CD4-positive, CD25-positive, alpha-beta regulatory T cell (primary cell): Measurements from ENCODE around the gene PRICKLE3. TPM values are rescaled to one million over a fixed set of nuclear protein-coding genes. Genes with fewer than 3 reads are reported as not detected.

ENCODE experiments used
- ATAC-seq, 2 donors: fragments of 150-1000 bp; cut with Tn5 transposase; one replicate each; pipeline ENCODE4 v1.10.0; 2021; ENCODE audit warnings: low read depth in 2 of 2, moderate number of reproducible peaks in 2 of 2, moderate library complexity in 1 of 2
- DNase-seq, 3 donors: peaks; one replicate each; pipeline versions ENCODE4 v3.0.0 to v3.0.0-alpha.2; 2012 to 2022; ENCODE audit warnings: mixed read lengths in 1 of 3
- H3K27ac ChIP-seq: one replicate; pipeline ENCODE4 v1.7.0; 2013; ENCODE audit warnings: mild to moderate bottlenecking, low read length; ENCODE audit not compliant: insufficient read depth, poor library complexity, severe bottlenecking
- H3K27me3 ChIP-seq: one replicate; pipeline ENCODE4 v1.7.0; 2013; ENCODE audit warnings: low read length; ENCODE audit not compliant: control insufficient read depth, insufficient read depth
- H3K36me3 ChIP-seq: one replicate; pipeline ENCODE4 v1.7.0; 2013; ENCODE audit warnings: mild to moderate bottlenecking, low read length, moderate library complexity; ENCODE audit not compliant: control insufficient read depth, insufficient read depth
- H3K4me1 ChIP-seq: 2 replicates; pipeline ENCODE4 v1.7.0; 2013; ENCODE audit warnings: mild to moderate bottlenecking, low read length; ENCODE audit not compliant: insufficient read depth, control insufficient read depth, poor library complexity, severe bottlenecking
- H3K4me3 ChIP-seq: one replicate; pipeline ENCODE4 v1.7.0; 2013; ENCODE audit warnings: low read depth, mild to moderate bottlenecking, low read length, moderate library complexity
- H3K9me3 ChIP-seq, 2 experiments: 1 replicate in 1 of 2; 2 replicates in 1 of 2; pipeline ENCODE4 v1.7.0; 2013; ENCODE audit warnings: low read length in 2 of 2, mild to moderate bottlenecking in 1 of 2, moderate library complexity in 1 of 2; ENCODE audit not compliant: control insufficient read depth in 2 of 2
- H3K27ac Mint-ChIP-seq, 3 donors: one replicate each; pipeline ENCODE4 v1.8.0; 2020 to 2022; ENCODE audit warnings: mild to moderate bottlenecking in 3 of 3, mixed read lengths in 3 of 3, moderate library complexity in 2 of 3
- H3K27me3 Mint-ChIP-seq: one replicate; pipeline ENCODE4 v1.8.0; 2022; ENCODE audit warnings: mild to moderate bottlenecking, mixed read lengths
- H3K36me3 Mint-ChIP-seq: one replicate; pipeline ENCODE4 v1.8.0; 2020; ENCODE audit warnings: mixed read lengths
- H3K4me1 Mint-ChIP-seq, 4 donors: one replicate each; pipeline ENCODE4 v1.8.0; 2020 to 2022; ENCODE audit warnings: mixed read lengths in 4 of 4, mild to moderate bottlenecking in 1 of 4
- H3K4me3 Mint-ChIP-seq, 4 donors: one replicate each; pipeline ENCODE4 v1.8.0; 2020 to 2022; ENCODE audit warnings: mild to moderate bottlenecking in 4 of 4, mixed read lengths in 4 of 4, moderate library complexity in 3 of 4
- H3K9me3 Mint-ChIP-seq, 7 donors: one replicate each; pipeline ENCODE4 v1.8.0; 2020 to 2022; ENCODE audit warnings: mixed read lengths in 7 of 7, mild to moderate bottlenecking in 3 of 7, moderate library complexity in 2 of 7
- polyA plus RNA-seq, 4 donors: library from polyadenylated mRNA; unstranded; fragments of 300-500 nt; fragmentation: Illumina TruSeq; gene quantifications; one replicate each; pipeline ENCODE4 v1.2.3, GENCODE V29; 2021
- total RNA-seq: library from RNA; stranded (reverse); gene quantifications from one replicate; pipeline ENCODE4 v1.2.3, GENCODE V29; 2022

Gene PRICKLE3
- total RNA-seq = 7.3 TPM
- polyA plus RNA-seq = 1 to 10 TPM; 2.7 to 4.7 (median 3.5) TPM

- Mint-ChIP-seq H3K36me3 (peaks cover 5% of the 10 kb centered on the region), H3K4me3 (peak within 1 kb of the TSS; percentile 63 to 95 (median 83)), H3K27ac (peak within 1 kb of the TSS in 2 of 3 donors; percentile 55 to 83), H3K4me1 (peaks cover 0 to 34% (median 4%) of the 10 kb centered on the region in 4 donors), H3K27me3 (no peaks in the 10 kb centered on the region), H3K9me3 (no peaks in the 10 kb centered on the region)
- ATAC-seq (no peak), DNase-seq (peak; percentile 66 to 73 (median 66))
- peak within 1 kb of the TSS; percentile 60 for H3K27ac ChIP-seq
- H3K27me3 ChIP-seq = no peaks in the 10 kb centered on the region
- H3K36me3 ChIP-seq = peaks cover 7% of the 10 kb centered on the region
- no peaks in the 10 kb centered on the region for H3K9me3 ChIP-seq
- H3K4me3 ChIP-seq = peak within 1 kb of the TSS; percentile 62
- peaks cover 13% of the 10 kb centered on the region for H3K4me1 ChIP-seq
These were observed at the start of gene PRICKLE3 for GRCh38 chrX:49186125-49187027. PRICKLE3 (minus strand) TSS chrX:49186373; CDS start chrX:49186297, 76 bp downstream.

GRCh38 chrX:49233887-49234555 lies 47.8 kb upstream of the PRICKLE3 start:
- Mint-ChIP-seq H3K4me3 (peak overlapping the region in 1 of 4 donors; percentile 48), H3K4me1 (peaks cover 8 to 49% (median 14%) of the 10 kb centered on the region in 4 donors), H3K9me3 (no peaks in the 10 kb centered on the region), H3K36me3 (no peaks in the 10 kb centered on the region), H3K27ac (no peak overlapping the region), H3K27me3 (no peaks in the 10 kb centered on the region)
- ATAC-seq (no peak), DNase-seq (no peak)
- Histone ChIP-seq H3K36me3 (no peaks in the 10 kb centered on the region), H3K9me3 (no peaks in the 10 kb centered on the region), H3K4me3 (no peak overlapping the region), H3K27ac (no peak overlapping the region), H3K4me1 (peaks cover 24% of the 10 kb centered on the region), H3K27me3 (no peaks in the 10 kb centered on the region)

- no peak within 1 kb of the TSS for H3K4me3 ChIP-seq
- H3K36me3 ChIP-seq = no peaks in the 10 kb centered on the region
- no peak within 1 kb of the TSS for H3K27ac ChIP-seq
- no peak within 1 kb of the TSS for H3K27ac Mint-ChIP-seq
- no peaks in the 10 kb centered on the region for H3K9me3 ChIP-seq
- H3K9me3 Mint-ChIP-seq = no peaks in the 10 kb centered on the region
- H3K4me1 ChIP-seq = peaks cover 24% of the 10 kb centered on the region
- peak within 1 kb of the TSS in 3 of 4 donors; percentile 22 to 86 (median 71) for H3K4me3 Mint-ChIP-seq
- H3K27me3 Mint-ChIP-seq = no peaks in the 10 kb centered on the region
- no peak for ATAC-seq
- no peaks in the 10 kb centered on the region for H3K27me3 ChIP-seq
- DNase-seq = no peak
- H3K4me1 Mint-ChIP-seq = peaks cover 8 to 43% (median 14%) of the 10 kb centered on the region in 4 donors
- H3K36me3 Mint-ChIP-seq = no peaks in the 10 kb centered on the region
These were observed 47.0 kb upstream of the PRICKLE3 start, which contains the start of gene CACNA1F for GRCh38 chrX:49233176-49233575. CACNA1F (minus strand) TSS chrX:49233340; CDS start chrX:49233309, 31 bp downstream.

GRCh38 chrX:49232525-49232924 lies 46.4 kb upstream of the PRICKLE3 start:
- no peak overlapping the region for H3K27ac Mint-ChIP-seq
- DNase-seq = no peak
- peaks cover 8 to 43% (median 14%) of the 10 kb centered on the region in 4 donors for H3K4me1 Mint-ChIP-seq
- no peaks in the 10 kb centered on the region for H3K27me3 Mint-ChIP-seq
- H3K9me3 Mint-ChIP-seq = no peaks in the 10 kb centered on the region
- Histone ChIP-seq H3K4me1 (peaks cover 24% of the 10 kb centered on the region), H3K4me3 (no peak overlapping the region), H3K27ac (no peak overlapping the region), H3K36me3 (no peaks in the 10 kb centered on the region), H3K27me3 (no peaks in the 10 kb centered on the region), H3K9me3 (no peaks in the 10 kb centered on the region)
- ATAC-seq = no peak
- peak overlapping the region in 2 of 4 donors; percentile 71 to 86 for H3K4me3 Mint-ChIP-seq
- no peaks in the 10 kb centered on the region for H3K36me3 Mint-ChIP-seq

- ATAC-seq = no peak
- no peaks in the 10 kb centered on the region for H3K9me3 ChIP-seq
- DNase-seq = no peak
- H3K27ac Mint-ChIP-seq = peak overlapping the region in 2 of 3 donors; percentile 67 to 76
- H3K27me3 ChIP-seq = no peaks in the 10 kb centered on the region
- no peaks in the 10 kb centered on the region for H3K36me3 ChIP-seq
- H3K27ac ChIP-seq = peak overlapping the region; percentile 61
- H3K4me1 Mint-ChIP-seq = peaks cover 2 to 32% (median 7%) of the 10 kb centered on the region in 4 donors
- H3K27me3 Mint-ChIP-seq = no peaks in the 10 kb centered on the region
- H3K9me3 Mint-ChIP-seq = no peaks in the 10 kb centered on the region
- no peak overlapping the region for H3K4me3 ChIP-seq
- H3K4me3 Mint-ChIP-seq = peak overlapping the region; percentile 69 to 86 (median 78)
- H3K36me3 Mint-ChIP-seq = no peaks in the 10 kb centered on the region
- H3K4me1 ChIP-seq = peaks cover 14% of the 10 kb centered on the region
These were observed 45.3 kb upstream of the PRICKLE3 start for GRCh38 chrX:49231333-49232000.

GRCh38 chrX:49230500-49231232 lies 44.5 kb upstream of the PRICKLE3 start:
- H3K36me3 ChIP-seq = no peaks in the 10 kb centered on the region
- Mint-ChIP-seq H3K36me3 (no peaks in the 10 kb centered on the region), H3K4me3 (peak overlapping the region; percentile 74 to 87 (median 84)), H3K4me1 (peaks cover 2 to 28% (median 6%) of the 10 kb centered on the region in 4 donors), H3K27ac (peak overlapping the region; percentile 76 to 88 (median 85)), H3K9me3 (no peaks in the 10 kb centered on the region), H3K27me3 (no peaks in the 10 kb centered on the region)
- peaks cover 9% of the 10 kb centered on the region for H3K4me1 ChIP-seq
- ATAC-seq (peak; percentile 52 to 57), DNase-seq (peak; percentile 34 to 71 (median 51))
- H3K27ac ChIP-seq = peak overlapping the region; percentile 61
- H3K27me3 ChIP-seq = no peaks in the 10 kb centered on the region
- H3K9me3 ChIP-seq = no peaks in the 10 kb centered on the region
- H3K4me3 ChIP-seq = no peak overlapping the region

GRCh38 chrX:49228185-49228584 lies 42.0 kb upstream of the PRICKLE3 start:
- Histone ChIP-seq H3K4me1 (peaks cover 8% of the 10 kb centered on the region), H3K36me3 (no peaks in the 10 kb centered on the region), H3K9me3 (no peaks in the 10 kb centered on the region), H3K27me3 (no peaks in the 10 kb centered on the region), H3K27ac (no peak overlapping the region), H3K4me3 (no peak overlapping the region)
- Mint-ChIP-seq H3K9me3 (peaks cover 0 to 2% (median 0%) of the 10 kb centered on the region in 7 donors), H3K4me1 (peaks cover 0 to 23% (median 0%) of the 10 kb centered on the region in 4 donors), H3K4me3 (peak overlapping the region in 1 of 4 donors; percentile 23), H3K27ac (no peak overlapping the region), H3K27me3 (no peaks in the 10 kb centered on the region), H3K36me3 (no peaks in the 10 kb centered on the region)
- no peak for DNase-seq
- ATAC-seq = no peak
